ENCODE measurements around the gene TAS1R1.
A peak's percentile ranks its signal among the peaks of the same experiment; 100 is the strongest.

Gene TAS1R1

DNA sequence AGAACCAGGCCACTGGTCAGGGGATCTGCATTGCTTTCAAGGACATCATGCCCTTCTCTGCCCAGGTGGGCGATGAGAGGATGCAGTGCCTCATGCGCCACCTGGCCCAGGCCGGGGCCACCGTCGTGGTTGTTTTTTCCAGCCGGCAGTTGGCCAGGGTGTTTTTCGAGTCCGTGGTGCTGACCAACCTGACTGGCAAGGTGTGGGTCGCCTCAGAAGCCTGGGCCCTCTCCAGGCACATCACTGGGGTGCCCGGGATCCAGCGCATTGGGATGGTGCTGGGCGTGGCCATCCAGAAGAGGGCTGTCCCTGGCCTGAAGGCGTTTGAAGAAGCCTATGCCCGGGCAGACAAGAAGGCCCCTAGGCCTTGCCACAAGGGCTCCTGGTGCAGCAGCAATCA, 19.7 kb downstream of the TAS1R1 start:
- DNase-seq: no peak

DNA sequence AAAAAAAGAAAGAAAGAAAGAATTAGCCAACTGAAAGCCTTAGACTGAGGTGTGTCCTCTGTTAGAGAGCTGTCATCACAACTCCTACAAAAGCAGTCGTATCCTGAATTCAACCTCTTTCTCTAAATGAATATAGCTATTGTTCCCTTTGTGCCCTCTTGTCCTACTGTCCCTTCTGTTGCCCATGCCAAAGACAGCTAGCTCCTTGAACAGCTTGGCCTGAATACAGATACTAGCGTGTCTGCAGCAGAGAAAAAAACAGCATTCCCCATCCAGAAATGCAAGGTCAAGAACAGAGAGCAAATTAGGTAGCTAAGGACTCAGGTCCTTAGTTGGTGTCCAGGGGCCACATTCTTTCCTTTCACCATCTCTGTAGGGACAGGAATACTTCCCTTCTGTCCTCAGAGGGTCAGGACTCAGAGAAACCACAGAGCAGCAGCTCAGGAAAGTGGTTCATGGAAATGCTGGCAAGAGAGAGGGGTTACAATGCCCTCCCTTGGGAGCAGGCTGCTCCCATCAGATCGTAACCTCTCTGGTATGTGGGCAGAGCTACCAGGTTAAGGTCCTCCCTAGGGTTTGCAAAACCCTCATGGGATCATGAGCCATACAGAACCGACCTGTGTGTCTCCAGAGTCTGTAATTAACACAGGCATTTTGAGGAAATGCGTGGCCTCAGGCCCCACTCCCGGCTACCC, 22.9 kb downstream of the TAS1R1 start:
- DNase-seq: no peak

DNA sequence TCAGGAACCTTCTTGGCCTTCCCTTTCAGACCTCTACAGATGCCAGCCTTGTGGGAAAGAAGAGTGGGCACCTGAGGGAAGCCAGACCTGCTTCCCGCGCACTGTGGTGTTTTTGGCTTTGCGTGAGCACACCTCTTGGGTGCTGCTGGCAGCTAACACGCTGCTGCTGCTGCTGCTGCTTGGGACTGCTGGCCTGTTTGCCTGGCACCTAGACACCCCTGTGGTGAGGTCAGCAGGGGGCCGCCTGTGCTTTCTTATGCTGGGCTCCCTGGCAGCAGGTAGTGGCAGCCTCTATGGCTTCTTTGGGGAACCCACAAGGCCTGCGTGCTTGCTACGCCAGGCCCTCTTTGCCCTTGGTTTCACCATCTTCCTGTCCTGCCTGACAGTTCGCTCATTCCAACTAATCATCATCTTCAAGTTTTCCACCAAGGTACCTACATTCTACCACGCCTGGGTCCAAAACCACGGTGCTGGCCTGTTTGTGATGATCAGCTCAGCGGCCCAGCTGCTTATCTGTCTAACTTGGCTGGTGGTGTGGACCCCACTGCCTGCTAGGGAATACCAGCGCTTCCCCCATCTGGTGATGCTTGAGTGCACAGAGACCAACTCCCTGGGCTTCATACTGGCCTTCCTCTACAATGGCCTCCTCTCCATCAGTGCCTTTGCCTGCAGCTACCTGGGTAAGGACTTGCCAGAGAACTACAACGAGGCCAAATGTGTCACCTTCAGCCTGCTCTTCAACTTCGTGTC, 23.7 kb downstream of the TAS1R1 start:
- no peak for DNase-seq

DNA sequence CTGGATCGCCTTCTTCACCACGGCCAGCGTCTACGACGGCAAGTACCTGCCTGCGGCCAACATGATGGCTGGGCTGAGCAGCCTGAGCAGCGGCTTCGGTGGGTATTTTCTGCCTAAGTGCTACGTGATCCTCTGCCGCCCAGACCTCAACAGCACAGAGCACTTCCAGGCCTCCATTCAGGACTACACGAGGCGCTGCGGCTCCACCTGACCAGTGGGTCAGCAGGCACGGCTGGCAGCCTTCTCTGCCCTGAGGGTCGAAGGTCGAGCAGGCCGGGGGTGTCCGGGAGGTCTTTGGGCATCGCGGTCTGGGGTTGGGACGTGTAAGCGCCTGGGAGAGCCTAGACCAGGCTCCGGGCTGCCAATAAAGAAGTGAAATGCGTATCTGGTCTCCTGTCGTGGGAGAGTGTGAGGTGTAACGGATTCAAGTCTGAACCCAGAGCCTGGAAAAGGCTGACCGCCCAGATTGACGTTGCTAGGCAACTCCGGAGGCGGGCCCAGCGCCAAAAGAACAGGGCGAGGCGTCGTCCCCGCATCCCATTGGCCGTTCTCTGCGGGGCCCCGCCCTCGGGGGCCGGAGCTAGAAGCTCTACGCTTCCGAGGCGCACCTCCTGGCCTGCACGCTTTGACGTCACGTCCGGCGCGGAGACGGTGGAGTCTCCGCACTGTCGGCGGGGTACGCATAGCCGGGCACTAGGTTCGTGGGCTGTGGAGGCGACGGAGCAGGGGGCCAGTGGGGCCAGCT, 24.4 kb downstream of the TAS1R1 start, which contains the start of gene ZBTB48:
TSS of gene ZBTB48 (plus strand) at position 621 of the 745 bp plus-strand sequence. CDS start 616 bp downstream, outside the sequence.
- peak; percentile 99 for DNase-seq

- no peak for DNase-seq
Measured at GRCh38 chr1:6580119-6580592, 25.0 kb downstream of the TAS1R1 start.

GRCh38 chr1:6580593-6581409, 25.7 kb downstream of the TAS1R1 start:
- peak; percentile 69 for DNase-seq

DNA sequence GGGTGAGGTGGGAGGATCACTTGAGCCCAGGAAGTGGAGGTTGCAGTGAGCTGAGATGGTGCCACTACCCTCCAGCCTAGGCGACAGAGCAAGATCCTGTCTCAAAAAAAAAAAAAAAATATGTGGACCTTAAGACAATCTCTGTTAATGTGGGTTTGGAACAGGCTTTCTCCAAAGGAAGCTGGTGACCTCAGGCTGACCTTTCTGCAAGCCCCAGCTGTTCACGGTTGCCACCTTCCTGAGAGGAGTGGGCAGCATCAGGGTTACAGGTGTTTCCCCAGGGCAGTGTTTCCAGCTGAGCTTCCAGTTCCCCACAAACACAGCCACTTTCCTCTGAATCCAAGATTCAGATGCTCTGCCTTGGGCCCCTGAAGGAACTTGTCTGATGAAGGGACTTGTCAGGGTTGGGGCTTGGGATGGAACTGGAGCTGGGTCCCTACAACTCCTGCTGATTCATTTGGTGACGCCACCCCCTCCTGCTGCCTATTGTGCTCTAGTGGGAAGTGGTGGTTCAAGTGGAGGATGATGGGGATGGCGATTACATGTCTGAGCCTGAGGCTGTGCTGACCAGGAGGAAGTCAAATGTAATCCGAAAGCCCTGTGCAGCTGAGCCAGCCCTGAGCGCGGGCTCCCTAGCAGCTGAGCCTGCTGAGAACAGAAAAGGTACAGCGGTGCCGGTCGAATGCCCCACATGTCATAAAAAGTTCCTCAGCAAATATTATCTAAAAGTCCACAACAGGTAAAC, 26.6 kb downstream of the TAS1R1 start:
- DNase-seq: peak; percentile 62

DNA sequence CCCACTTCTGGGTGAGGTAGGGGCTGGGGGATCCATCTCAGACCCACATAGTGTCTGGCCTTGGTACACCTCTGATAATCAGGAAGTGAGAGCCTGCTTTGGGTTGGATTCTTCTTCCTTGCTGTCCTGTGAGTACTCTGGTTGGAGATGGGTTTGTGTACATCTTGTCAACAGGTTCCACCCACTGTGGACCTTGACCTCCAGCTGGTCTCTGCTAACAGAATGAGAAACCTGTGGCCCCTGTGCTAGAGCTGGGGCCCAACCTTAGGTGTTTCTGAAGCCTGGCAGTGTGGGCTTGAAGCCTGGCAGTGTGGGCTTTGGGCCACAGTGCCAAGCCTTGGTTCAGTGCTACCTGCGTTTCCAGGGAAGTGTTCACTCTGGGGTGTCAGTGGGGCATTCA, 27.3 kb downstream of the TAS1R1 start:
- no peak for DNase-seq

- DNase-seq: no peak
Measured at GRCh38 chr1:6584126-6585080, 29.3 kb downstream of the TAS1R1 start.

- no peak for DNase-seq
Measured at GRCh38 chr1:6585081-6585722, 30.1 kb downstream of the TAS1R1 start.

GRCh38 chr1:6585841-6586240, 30.7 kb downstream of the TAS1R1 start:
- no peak for DNase-seq

- no peak for DNase-seq
Measured at GRCh38 chr1:6586404-6586816, 31.3 kb downstream of the TAS1R1 start.

DNA sequence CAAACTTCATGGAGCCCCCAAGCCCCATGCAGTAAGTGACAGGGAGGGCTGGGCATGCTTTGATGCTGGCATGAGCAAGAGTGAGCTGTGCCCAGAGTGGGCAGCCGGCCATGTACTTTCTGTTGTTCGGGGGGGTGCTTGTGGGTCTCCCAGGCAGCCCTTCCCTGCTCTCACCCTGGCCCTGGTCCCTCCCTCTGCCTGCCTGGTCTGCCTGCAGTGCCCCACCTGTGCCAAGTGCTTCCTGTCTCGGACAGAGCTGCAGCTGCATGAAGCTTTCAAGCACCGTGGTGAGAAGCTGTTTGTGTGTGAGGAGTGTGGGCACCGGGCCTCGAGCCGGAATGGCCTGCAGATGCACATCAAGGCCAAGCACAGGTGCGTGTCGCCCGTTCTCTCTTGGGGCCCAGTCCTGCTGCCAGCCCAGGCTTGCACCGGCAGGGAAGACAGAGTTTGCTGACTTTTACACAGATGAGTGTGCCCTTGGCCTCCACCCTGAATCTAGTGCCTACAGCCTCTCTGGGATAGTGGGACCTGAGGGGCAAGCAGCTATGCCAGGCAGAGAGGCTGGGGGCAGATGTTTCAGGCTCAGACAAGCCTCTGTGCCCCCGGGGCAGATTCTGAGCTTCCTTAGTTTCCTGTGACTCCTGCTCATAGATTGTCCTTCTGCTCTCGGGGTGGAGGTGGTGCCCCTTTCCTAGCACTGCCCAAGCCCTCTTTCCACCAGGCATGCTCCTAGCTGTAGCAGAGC, 32.3 kb downstream of the TAS1R1 start:
- no peak for DNase-seq

- no peak for DNase-seq
Measured at GRCh38 chr1:6588128-6588892, 33.2 kb downstream of the TAS1R1 start.

DNA sequence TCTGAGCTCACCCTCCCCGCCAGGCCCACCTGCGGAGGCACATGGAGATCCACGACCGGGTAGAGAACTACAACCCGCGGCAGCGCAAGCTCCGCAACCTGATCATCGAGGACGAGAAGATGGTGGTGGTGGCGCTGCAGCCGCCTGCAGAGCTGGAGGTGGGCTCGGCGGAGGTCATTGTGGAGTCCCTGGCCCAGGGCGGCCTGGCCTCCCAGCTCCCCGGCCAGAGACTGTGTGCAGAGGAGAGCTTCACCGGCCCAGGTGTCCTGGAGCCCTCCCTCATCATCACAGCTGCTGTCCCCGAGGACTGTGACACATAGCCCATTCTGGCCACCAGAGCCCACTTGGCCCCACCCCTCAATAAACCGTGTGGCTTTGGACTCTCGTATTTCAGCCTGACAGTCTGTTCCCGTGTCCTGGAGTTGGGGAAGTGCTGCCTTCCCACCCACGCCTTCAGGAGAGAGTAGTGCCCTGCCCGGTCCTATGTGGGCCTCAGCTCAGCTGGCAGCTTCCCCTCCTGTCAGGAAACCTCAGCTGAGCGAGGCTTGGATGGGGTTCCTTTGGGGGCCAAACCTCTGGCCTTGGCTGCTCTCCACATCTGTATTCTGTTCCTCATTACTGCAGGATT, 33.9 kb downstream of the TAS1R1 start:
- DNase-seq: no peak

- DNase-seq: peak; percentile 63
Measured at GRCh38 chr1:6590046-6590445, 34.9 kb downstream of the TAS1R1 start.

- DNase-seq: peak; percentile 63
Measured at GRCh38 chr1:6591222-6591621, 36.1 kb downstream of the TAS1R1 start.

DNA sequence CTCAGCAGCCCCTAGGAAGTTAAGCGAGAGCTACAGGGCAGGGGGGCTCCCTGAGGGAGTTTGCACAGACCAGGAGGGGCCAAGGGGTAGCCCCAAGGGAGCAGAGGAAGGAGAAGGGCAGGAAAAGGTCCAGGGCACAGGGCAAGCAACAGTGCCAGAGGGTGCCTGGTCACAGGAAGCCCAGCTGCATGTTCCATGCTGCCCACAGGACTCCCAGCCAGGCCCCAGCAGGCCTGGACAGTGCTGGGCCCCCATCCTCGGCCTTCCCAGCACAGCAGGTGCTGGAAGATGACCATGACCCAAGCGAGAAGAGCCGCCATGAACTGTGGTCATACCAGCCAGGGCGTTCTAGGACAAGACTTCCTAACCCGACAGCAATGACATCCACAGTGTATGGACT, 36.5 kb downstream of the TAS1R1 start:
- peak; percentile 59 for DNase-seq

Measured in activated effector memory CD4-positive, alpha-beta T cell treated with anti-CD3 and anti-CD28 coated beads, Interleukin-2, amount 50 U/mL, for 16 hours (primary cell).